ENCODE data around the gene ARIH2. TPM values are rescaled to one million over a fixed set of nuclear protein-coding genes. Genes with fewer than 3 reads are reported as not detected.

ARIH2 gene
- total and polyA plus RNA-seq, 2 of the 4 experiments (the other 2 are of a cell fraction) = 62.3 to 93.7 TPM

DNA sequence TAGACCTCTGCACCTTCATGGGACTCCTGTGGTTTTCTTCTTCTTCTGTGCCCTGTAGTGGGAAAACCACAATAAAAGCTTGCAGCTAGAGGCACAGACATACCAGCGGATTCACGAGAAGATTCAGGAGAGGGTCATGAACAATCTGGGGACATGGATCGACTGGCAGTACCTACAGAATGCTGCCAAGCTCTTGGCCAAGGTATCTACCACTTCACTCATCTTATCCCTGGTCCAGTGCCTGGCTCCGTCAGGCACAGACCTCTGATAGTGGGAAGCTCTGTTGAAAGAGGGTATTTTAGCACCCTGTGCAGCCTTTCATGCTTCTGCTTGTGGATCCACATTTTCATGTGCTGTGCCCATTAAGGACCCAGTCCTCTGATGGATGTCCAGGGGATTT is 61.7 kb downstream of the ARIH2 start:
- no TSS peak for BruUV-seq (replicated peaks)
- WGBS, 2 experiments (ENCODE audit: extremely low coverage in 2 of 2, insufficient read length in 1 of 2) = no CpG with 5 or more reads among the region's 4 CpGs
- ChIA-PET CTCF (no interaction called here), POLR2A (ENCODE audit: unreplicated experiment) (interaction anchor here (0.5 kb wide), 1 partner anchor 8 kb away, joined by 9 read pairs; no protein-coding TSS in a partner anchor)
- no peak overlapping the region for H4K5ac ChIP-seq (ENCODE audit: low read depth, low read length)
- in situ Hi-C loops (cut with MboI; ENCODE audit: low sequenced_read_pairs) = no loop called here
- intact Hi-C loops (cut with micrococcal nuclease) = no loop called here
- H2AFZ ChIP-seq (replicated peaks; ENCODE audit: low read length, poor library complexity) = no peak overlapping the region
- H2AK5ac ChIP-seq (ENCODE audit: low read depth, low read length) = no peak overlapping the region
- H3K79me1 ChIP-seq (ENCODE audit: low read depth in 1 of 2, low read length in 2 of 2) = peaks cover 21 to 25% of the 10 kb centered on the region in 2 experiments; a peak in 3 of 4 replicates
- no peak overlapping the region for H3K9ac ChIP-seq (ENCODE audit: low read depth, low read length)
- no peak overlapping the region for H3K14ac ChIP-seq (replicated peaks; ENCODE audit: low read depth, low read length)
- H3K4me3 ChIP-seq (ENCODE audit: insufficient read depth, low read depth, low read length) = no peak overlapping the region
- dilution Hi-C loops (cut with HindIII; ENCODE audit: low sequenced_read_pairs, unreplicated experiment) = no loop called here
- H3K27ac ChIP-seq (ENCODE audit: insufficient read depth, low read length) = no peak overlapping the region
- no peak overlapping the region for H2BK120ac ChIP-seq (ENCODE audit: low read depth, low read length)
- no peak overlapping the region for H3K18ac ChIP-seq (ENCODE audit: low read depth, low read length)
- no peaks in the 10 kb centered on the region for H4K20me1 ChIP-seq (ENCODE audit: insufficient read depth, low read length)
- no peak overlapping the region for H4K91ac ChIP-seq (ENCODE audit: insufficient read depth, low read depth, low read length)
- no peak overlapping the region for H3K4me2 ChIP-seq (ENCODE audit: low read depth, low read length)
- H3K27me3 ChIP-seq (ENCODE audit: control insufficient read depth, insufficient read depth, low read length) = no peaks in the 10 kb centered on the region
- peaks cover 5% of the 10 kb centered on the region; the same call in 1 of the 2 replicates for H3K9me1 ChIP-seq (ENCODE audit: insufficient read depth, low read length)
- H3K36me3 ChIP-seq (ENCODE audit: control insufficient read depth, insufficient read depth, low read length) = peaks cover 69% of the 10 kb centered on the region
- no peak overlapping the region for H2BK20ac ChIP-seq (ENCODE audit: low read depth, low read length)
- no peak overlapping the region for H2BK15ac ChIP-seq (ENCODE audit: low read depth, low read length)
- ATAC-seq (ENCODE audit: low read depth) (no peak), DNase-seq (no peak)
- H2BK5ac ChIP-seq (ENCODE audit: low read depth, low read length, poor library complexity, severe bottlenecking) = no peak overlapping the region
- no peaks in the 10 kb centered on the region for H3K9me3 ChIP-seq (ENCODE audit: control insufficient read depth, insufficient read depth, low read length)
- TF ChIP-seq MAZ (IDR thresholded peaks at IDR 0.05; ENCODE audit: borderline replicate concordance, low read depth, low read length) = no peak
- no peak for TF ChIP-seq SMC3 (IDR thresholded peaks at IDR 0.05; ENCODE audit: low read depth, low read length)
- no peak overlapping the region for H3K4ac ChIP-seq (ENCODE audit: low read depth, low read length)
- no peak overlapping the region for H2AK9ac ChIP-seq (replicated peaks; ENCODE audit: low read depth, low read length, poor library complexity)
- no peak overlapping the region for H4K8ac ChIP-seq (ENCODE audit: low read depth in 2 of 2, low read length in 2 of 2)
- no peaks in the 10 kb centered on the region for H3K4me1 ChIP-seq (ENCODE audit: control insufficient read depth, insufficient read depth, low read length)
- H3K23ac ChIP-seq (ENCODE audit: low read depth, low read length) = no peak overlapping the region
- H3K56ac ChIP-seq (ENCODE audit: extremely low read depth, insufficient read depth, low read length) = no peak overlapping the region

All from IMR-90 (cell line).